Activated CD4-positive, alpha-beta memory T cell treated with anti-CD3 and anti-CD28 coated beads for 36 hours (primary cell): ENCODE measurements around the gene OSBPL5. TPM values are rescaled to one million over a fixed set of nuclear protein-coding genes. Genes with fewer than 3 reads are reported as not detected.

Experiments
- CTCF ChIA-PET: fragments of 350-600 bp; sonication (Branson Sonifier 250); formaldehyde crosslinking; loops from one replicate; lab custom pipeline; 2021; ENCODE audit warnings: antibody characterized with exemption, inconsistent platforms; lab: Charles Lee
- POLR2A ChIA-PET: fragments of 350-600 bp; sonication (Branson Sonifier 250); formaldehyde crosslinking; loops from one replicate; lab custom pipeline; 2021; ENCODE audit warnings: antibody characterized with exemption; lab: Charles Lee
- DNase-seq: peaks from one replicate; pipeline ENCODE4 v3.0.0-alpha.2; 2020
- H3K27ac Mint-ChIP-seq: one replicate; pipeline ENCODE4 v1.8.0; 2021; ENCODE audit warnings: mixed read lengths
- H3K27me3 Mint-ChIP-seq: one replicate; pipeline ENCODE4 v1.8.0; 2021; ENCODE audit warnings: mixed read lengths
- H3K36me3 Mint-ChIP-seq: one replicate; pipeline ENCODE4 v1.8.0; 2021; ENCODE audit warnings: mixed read lengths
- H3K4me1 Mint-ChIP-seq: one replicate; pipeline ENCODE4 v1.8.0; 2021; ENCODE audit warnings: low read depth, mixed read lengths
- H3K4me3 Mint-ChIP-seq: one replicate; pipeline ENCODE4 v1.8.0; 2021; ENCODE audit warnings: mild to moderate bottlenecking, mixed read lengths
- H3K9me3 Mint-ChIP-seq: one replicate; pipeline ENCODE4 v1.8.0; 2021; ENCODE audit warnings: mixed read lengths
- intact Hi-C: fragments of 100-400 bp; cut with micrococcal nuclease; formaldehyde crosslinking; loops from one replicate; pipeline ENCODE4 v1.15.1; 2023
- total RNA-seq, 2 experiments: library from RNA; stranded (reverse); gene quantifications; one replicate each; pipeline ENCODE4 v1.2.3, GENCODE V29; 2021

The OSBPL5 gene
- total RNA-seq, 2 experiments from 2014 or later, result 4.6 to 4.7 TPM

DNA sequence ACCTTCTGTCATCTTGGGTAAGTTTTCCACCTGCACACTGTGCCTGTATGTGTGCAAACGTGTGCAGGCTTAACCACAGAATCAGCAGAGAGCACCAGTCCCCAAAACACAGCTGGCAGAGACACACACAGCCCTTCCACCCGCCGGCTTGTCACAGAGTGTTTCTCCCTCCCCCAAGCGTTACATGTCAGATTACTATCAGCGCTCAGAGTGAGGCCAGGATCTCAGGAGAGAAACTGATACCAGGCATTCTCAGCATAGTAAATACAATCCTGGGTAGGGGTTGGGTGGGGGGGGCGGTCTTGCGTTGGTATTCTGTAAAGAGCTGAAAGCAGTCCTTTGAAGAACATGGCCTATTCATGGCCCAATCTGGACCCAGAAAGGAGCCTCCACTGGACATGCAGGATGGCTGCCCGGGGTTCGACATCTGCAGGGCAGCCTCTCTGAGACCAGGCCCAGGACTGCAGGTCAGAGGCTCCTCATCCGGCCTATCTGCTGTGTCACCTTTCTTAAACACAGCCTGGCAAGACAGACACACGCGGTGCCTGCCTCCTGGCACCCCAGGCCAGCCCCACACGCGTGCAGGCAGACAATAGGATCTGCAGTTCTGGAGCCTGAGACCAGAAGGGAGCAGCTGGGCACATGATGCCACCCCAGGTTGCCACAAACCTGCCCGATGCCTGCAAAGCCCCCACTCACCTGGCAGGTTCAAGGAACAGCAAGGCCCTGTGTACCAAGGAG is 1.7 kb downstream of the OSBPL5 start:
- Mint-ChIP-seq H3K4me1 (peaks cover 11% of the 10 kb centered on the region), H3K27me3 (peaks cover 28% of the 10 kb centered on the region), H3K4me3 (peak overlapping the region; percentile 45), H3K27ac (no peak overlapping the region), H3K9me3 (no peaks in the 10 kb centered on the region), H3K36me3 (no peaks in the 10 kb centered on the region)
- ChIA-PET POLR2A (no interaction called here), CTCF (no interaction called here)
- intact Hi-C loops, result no loop called here
- DNase-seq, result no peak

DNA sequence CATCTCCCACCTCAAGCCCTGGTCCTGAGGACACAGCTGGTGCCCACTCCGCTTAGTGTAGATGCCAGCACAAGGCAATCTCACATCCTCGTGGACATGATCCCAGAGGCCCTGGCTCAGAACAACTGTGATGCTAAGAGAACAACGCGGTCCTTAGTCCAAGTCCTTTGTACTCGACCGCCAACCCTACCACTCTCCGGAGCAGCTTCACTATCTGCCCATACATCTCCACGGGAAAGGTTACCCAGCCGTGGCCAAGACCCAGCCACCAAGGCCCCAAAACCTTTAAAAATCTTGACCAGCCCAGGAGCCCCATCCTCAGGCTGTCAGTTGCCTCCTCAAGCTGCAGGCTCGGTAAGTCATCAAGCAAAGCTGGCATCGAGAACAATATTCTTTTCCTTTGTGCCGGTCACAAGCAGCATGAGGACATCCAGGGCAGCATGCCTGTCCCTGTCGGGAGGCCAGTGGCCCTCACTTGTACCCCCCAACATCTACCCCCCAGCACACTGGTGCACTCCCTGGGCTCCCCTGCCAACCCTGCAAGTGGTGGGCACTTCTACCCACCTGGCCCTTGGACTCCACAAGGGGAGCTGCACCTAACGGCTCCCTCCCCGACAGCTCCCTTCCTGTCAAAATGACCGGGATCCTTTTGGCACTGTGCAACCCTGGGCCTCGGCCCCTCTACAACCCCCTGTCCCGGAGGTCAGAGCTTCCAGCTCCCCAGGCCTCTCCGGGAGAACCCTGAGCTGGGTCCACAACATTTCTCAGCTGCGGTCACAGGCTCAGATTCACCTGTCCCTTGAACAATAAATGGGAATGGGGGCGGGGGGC is 2.5 kb downstream of the OSBPL5 start:
- POLR2A ChIA-PET, result no interaction called here
- intact Hi-C loops, result no loop called here
- no peak overlapping the region for H3K4me3 Mint-ChIP-seq
- peaks cover 28% of the 10 kb centered on the region for H3K27me3 Mint-ChIP-seq
- no peaks in the 10 kb centered on the region for H3K9me3 Mint-ChIP-seq
- no peak overlapping the region for H3K27ac Mint-ChIP-seq
- H3K4me1 Mint-ChIP-seq, result peaks cover 11% of the 10 kb centered on the region
- CTCF ChIA-PET, result interaction anchor here (0.9 kb wide), 1 partner anchor 54 kb away, joined by 4 read pairs; no protein-coding TSS in a partner anchor
- no peak for DNase-seq
- no peaks in the 10 kb centered on the region for H3K36me3 Mint-ChIP-seq

DNA sequence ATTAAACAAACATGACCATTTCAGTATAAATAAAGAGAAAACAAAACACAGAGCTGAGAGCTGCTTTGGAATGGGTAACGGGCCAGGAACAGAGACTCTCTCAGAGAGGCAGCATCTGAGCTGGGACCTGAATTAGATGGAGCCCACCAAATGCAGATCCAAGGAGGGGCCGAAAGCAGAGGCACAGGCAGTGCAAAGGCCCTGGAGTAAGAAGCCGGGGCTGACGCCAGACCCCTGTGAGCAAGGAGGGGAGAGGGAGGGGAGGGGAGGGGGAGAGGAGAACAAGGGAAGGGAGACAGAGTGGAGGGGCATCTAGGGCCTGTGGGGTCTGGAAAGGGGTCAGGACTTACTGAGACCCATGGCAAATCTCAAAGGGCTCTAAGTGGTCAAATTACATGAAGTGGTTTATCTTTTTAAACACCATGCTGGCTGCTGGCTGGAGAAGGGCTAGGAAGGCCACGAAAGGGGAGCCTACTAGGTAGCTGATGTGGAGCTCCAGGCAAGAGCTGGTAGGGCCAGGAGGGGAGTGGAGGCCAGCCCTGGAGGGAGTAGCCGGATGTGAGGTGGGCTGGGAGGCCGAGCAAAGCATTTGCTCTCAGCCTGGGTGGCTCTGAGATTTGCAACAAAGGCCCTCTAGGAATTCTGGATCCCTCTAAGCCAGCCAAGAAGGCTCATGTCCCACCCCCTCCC is 3.2 kb downstream of the OSBPL5 start:
- intact Hi-C loops, result no loop called here
- ChIA-PET CTCF (interaction anchor here (0.9 kb wide), 1 partner anchor 55 kb away, joined by 4 read pairs; no protein-coding TSS in a partner anchor), POLR2A (no interaction called here)
- Mint-ChIP-seq H3K27me3 (peaks cover 27% of the 10 kb centered on the region), H3K4me3 (no peak overlapping the region), H3K4me1 (peaks cover 11% of the 10 kb centered on the region), H3K27ac (no peak overlapping the region), H3K9me3 (no peaks in the 10 kb centered on the region), H3K36me3 (no peaks in the 10 kb centered on the region)
- no peak for DNase-seq

DNA sequence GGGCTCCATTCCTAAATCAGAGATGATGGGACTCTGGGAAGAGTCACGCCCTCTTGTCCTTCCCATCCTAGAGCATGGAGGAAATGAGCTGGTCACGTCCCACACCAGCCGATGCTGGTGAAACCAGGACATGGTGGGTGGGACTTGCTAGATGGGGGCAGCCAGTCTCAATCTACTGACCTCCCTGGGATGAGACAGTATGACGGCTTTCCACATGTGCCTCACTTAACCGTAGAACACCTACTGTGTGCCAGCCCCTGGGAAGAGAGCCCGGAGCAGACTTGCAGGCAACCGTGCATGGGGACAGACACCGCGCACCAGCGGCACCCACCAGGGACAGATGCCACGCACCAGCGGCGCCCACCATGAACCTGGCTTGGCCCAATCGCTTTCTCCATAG is 3.8 kb downstream of the OSBPL5 start:
- peaks cover 23% of the 10 kb centered on the region for H3K27me3 Mint-ChIP-seq
- POLR2A ChIA-PET, result no interaction called here
- intact Hi-C loops, result no loop called here

DNA sequence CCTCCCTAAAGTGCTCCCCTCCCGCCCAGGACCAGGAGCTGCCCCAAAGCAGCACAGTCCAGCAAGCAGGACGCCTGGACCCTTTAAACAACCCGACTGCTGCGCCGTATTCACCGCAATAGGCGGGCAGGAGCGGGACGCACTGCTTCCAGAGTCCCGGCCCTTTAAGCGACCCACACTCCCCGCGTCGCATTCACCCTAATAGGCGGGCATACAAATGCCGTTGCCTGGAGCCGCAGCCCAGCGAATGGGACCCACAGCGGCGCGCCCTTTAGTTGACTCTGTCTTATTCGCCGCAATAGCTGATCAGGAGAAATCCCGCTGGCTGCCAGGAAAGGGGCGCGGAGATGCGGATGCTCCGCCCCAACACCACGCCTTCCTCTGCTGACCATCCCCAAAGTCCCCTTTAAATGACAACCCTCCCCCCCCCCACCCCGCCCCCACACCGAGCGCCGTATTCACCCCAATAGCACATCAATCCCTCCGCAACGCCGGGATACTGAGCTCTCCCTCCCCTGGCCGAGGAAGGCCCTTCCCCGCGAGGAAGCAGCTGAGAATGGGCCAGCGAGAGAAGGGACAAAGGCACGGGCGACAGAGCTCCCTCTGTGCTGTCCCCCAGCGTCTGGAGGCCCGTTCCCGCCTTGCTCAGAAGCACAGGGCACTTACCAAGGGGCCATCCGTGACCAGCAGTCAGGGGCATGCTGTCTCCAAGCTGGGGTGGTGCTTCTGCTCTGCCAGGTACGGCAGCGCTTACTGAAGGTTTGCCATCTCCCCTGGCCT is 4.7 kb downstream of the OSBPL5 start:
- peak; percentile 31 for DNase-seq
- Mint-ChIP-seq H3K4me1 (peaks cover 7% of the 10 kb centered on the region), H3K4me3 (no peak overlapping the region), H3K27me3 (peaks cover 16% of the 10 kb centered on the region), H3K36me3 (no peaks in the 10 kb centered on the region), H3K27ac (no peak overlapping the region), H3K9me3 (no peaks in the 10 kb centered on the region)
- ChIA-PET POLR2A (no interaction called here), CTCF (no interaction called here)
- intact Hi-C loops, result no loop called here

More for the DNA sequence above, 3.8 kb downstream of the OSBPL5 start:
- H3K4me3 Mint-ChIP-seq, result no peak overlapping the region
- DNase-seq, result no peak
- peaks cover 11% of the 10 kb centered on the region for H3K4me1 Mint-ChIP-seq
- no peaks in the 10 kb centered on the region for H3K36me3 Mint-ChIP-seq
- CTCF ChIA-PET, result no interaction called here
- no peaks in the 10 kb centered on the region for H3K9me3 Mint-ChIP-seq
- no peak overlapping the region for H3K27ac Mint-ChIP-seq

DNA sequence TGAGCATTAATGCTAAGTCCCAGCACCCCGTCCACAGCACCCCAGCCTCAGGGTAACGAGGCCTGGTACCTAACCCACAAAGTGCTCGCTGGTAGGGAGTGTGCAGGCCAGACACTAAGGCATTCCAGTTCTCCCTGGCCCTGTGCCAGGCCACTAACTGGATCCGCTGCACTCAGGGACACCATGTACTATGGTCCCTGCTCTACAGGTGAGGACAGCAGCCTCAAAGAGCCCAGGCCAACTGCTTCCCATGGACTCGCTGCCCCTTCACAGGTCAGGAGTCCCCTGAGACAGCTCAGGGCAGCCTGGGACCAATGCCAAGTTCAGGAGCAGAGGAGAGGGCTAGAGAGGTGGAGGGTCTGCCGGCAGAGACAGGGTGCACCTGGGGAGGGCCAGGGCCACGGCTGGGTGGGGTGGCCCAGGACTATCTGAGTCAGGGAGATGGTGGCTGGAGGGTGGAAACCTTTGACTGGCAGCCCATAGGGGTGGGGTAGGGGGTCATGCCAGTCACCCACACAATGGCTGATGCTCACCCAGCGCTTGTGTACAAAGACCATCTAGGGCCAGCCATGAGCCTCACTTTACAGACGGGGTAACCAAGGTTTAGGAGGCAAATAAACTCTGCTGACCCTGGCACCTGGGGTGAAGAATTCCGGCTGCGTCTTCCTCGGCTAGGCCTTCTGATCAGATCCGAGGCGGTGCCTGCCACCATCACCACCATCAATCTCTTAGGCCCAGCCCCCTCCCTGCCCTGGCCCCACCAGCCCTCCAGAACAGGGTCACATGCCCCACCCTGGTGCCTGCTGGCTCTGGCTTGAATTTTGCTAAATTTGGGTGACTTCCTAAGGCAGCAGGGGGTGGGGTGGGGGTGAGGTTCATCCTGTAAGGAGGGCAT is 5.6 kb downstream of the OSBPL5 start:
- H3K36me3 Mint-ChIP-seq, result no peaks in the 10 kb centered on the region
- intact Hi-C loops, result no loop called here
- no peak for DNase-seq
- H3K27me3 Mint-ChIP-seq, result peaks cover 16% of the 10 kb centered on the region
- ChIA-PET CTCF (no interaction called here), POLR2A (no interaction called here)
- H3K27ac Mint-ChIP-seq, result no peak overlapping the region
- H3K9me3 Mint-ChIP-seq, result no peaks in the 10 kb centered on the region
- H3K4me1 Mint-ChIP-seq, result peaks cover 7% of the 10 kb centered on the region
- no peak overlapping the region for H3K4me3 Mint-ChIP-seq

DNA sequence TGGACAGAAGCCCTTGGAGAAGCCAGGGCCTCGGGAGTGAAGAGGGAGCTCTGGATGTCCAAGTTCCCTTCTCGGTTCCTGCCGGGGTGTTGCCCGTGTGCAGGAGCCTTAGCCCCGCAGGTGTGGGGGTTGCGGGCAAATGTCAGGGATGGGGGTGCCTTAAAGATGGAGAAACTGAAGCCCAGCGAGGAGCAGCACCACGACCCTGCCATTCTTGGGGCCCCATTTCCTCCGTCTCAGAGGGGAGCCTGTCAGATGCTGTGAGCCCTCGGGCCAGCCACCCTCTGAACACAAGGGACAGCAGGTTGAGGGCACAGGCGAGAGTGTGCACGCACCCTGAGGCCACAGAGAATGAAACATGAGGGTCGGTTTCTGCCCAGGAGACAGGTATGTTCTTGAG is 6.3 kb downstream of the OSBPL5 start:
- Mint-ChIP-seq H3K36me3 (no peaks in the 10 kb centered on the region), H3K4me3 (no peak overlapping the region), H3K9me3 (no peaks in the 10 kb centered on the region), H3K27me3 (peaks cover 14% of the 10 kb centered on the region), H3K4me1 (peaks cover 5% of the 10 kb centered on the region), H3K27ac (no peak overlapping the region)
- POLR2A ChIA-PET, result no interaction called here
- no peak for DNase-seq
- CTCF ChIA-PET, result no interaction called here
- intact Hi-C loops, result no loop called here

DNA sequence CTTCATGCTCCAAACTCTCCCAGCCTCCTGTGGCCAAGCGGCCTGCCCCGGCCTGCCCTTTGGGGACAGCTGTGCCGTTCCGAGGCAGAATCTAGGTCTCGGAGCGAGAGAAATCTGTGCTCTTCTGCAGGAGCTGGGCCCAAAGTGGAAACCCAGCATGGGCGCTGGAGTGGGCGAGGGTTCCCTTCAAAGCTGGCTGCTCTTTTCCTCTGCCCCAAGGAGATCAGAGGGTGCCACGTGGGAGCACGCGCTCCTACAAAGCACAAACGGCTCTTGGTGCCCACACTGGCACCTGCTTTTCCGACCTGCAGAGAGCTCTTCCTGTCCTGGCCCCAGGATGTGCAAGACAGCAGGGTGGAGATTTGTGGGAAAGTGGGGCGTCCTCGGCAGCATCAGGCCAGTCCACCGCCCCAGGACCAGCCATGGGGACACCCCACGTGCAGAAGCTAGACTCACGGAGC is 6.9 kb downstream of the OSBPL5 start:
- ChIA-PET POLR2A (no interaction called here), CTCF (interaction anchor here (1.0 kb wide), 1 partner anchor 40 kb away, joined by 3 read pairs; no protein-coding TSS in a partner anchor)
- Mint-ChIP-seq H3K36me3 (no peaks in the 10 kb centered on the region), H3K4me1 (peaks cover 3% of the 10 kb centered on the region), H3K27me3 (peaks cover 12% of the 10 kb centered on the region), H3K9me3 (no peaks in the 10 kb centered on the region), H3K4me3 (no peak overlapping the region), H3K27ac (no peak overlapping the region)
- no peak for DNase-seq
- intact Hi-C loops, result no loop called here

DNA sequence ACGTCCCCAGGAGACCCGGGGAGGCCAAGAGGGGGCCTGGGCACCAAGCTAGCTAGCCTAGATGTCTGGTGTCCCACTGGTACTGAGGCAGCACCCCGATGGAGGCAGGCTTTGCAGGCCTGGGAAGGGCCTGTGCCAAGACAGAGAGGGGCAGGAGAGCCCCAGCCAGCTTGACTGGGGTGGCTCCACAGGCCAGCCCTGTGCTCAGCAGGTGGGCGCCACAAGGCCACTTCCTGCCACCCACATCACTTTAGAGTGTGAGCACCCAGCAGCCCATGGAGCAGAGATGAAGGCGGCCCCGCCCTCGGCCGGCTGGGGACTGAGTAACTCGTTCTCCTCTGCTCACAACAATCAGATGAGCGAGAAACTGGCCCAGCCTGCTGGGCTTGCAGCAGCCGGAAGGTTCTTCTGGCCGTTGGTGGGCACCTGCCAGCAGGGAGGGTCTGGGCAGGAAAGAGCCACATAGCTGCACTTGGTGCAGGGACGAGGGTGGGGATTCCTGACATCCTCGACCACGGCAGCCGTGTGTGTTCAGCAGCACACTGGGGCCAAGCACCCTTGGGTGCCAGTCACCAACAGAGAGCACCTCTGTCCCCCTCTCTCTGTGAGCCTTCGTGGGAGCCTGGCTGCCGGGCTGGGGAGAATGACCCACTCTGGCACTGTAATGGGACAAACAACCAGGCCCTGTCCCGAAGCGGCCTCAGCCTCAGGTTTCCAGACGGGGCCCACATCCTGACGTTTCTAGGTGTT is 7.6 kb downstream of the OSBPL5 start:
- ChIA-PET CTCF (interaction anchor here (1.0 kb wide), 1 partner anchor 40 kb away, joined by 3 read pairs; no protein-coding TSS in a partner anchor), POLR2A (no interaction called here)
- Mint-ChIP-seq H3K27ac (no peak overlapping the region), H3K36me3 (no peaks in the 10 kb centered on the region), H3K4me1 (peaks cover 3% of the 10 kb centered on the region), H3K4me3 (no peak overlapping the region), H3K27me3 (peaks cover 12% of the 10 kb centered on the region), H3K9me3 (no peaks in the 10 kb centered on the region)
- no peak for DNase-seq
- intact Hi-C loops, result no loop called here

DNA sequence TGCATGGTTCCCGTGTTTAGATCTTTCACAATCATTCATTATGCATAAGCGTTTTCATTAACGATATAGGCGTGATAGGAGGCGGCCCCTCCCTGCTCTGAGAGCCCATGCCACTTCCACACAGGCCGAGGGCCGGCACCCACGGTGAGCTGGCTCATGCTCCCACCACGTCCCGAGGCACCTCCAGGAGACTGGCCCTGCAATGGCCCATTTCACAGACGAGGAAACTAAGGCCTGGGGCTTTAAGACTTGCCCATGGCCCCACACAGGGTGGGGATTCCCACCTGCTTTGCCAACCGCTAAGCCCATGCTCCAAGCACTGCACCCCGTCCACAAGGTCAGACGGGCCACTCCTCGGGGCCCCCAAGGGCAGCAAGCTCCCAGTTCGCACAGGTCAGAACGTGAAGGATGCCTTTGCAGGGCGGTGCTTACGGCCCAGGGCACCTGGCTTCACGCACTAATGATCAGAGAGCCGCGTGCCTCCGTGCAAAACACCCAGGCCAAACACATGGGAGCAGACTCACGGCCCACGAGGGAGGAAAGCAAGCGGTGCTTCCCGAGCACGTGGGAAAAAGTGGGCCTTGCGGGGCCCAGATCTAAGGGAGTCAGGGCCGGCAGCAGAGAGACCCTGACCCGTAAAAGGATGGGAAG is 8.3 kb downstream of the OSBPL5 start:
- intact Hi-C loops, result no loop called here
- Mint-ChIP-seq H3K27me3 (peaks cover 9% of the 10 kb centered on the region), H3K4me3 (no peak overlapping the region), H3K4me1 (peaks cover 3% of the 10 kb centered on the region), H3K9me3 (no peaks in the 10 kb centered on the region), H3K36me3 (no peaks in the 10 kb centered on the region), H3K27ac (no peak overlapping the region)
- POLR2A ChIA-PET, result no interaction called here
- CTCF ChIA-PET, result no interaction called here
- no peak for DNase-seq
